Fibroblast of lung (primary cell): Measurements from ENCODE around the gene PHF8. TPM values are rescaled to one million over a fixed set of nuclear protein-coding genes. Genes with fewer than 3 reads are reported as not detected.
A peak's percentile ranks its signal among the peaks of the same experiment; 100 is the strongest.

Experiments used
- DNase-seq, 2 donors: peaks; one replicate each; pipeline versions ENCODE4 v3.0.0 to v3.0.0-alpha.2; 2010; ENCODE audit warnings: low read depth in 2 of 2
- H2AFZ ChIP-seq: 2 replicates; pipeline ENCODE4 v1.5.1; 2012; ENCODE audit warnings: low read length, control low read depth, inconsistent platforms
- H3K27ac ChIP-seq: 2 replicates; pipeline ENCODE4 v1.5.1; 2011; ENCODE audit warnings: low read length, control low read depth; ENCODE audit not compliant: insufficient read depth
- H3K27me3 ChIP-seq: 2 replicates; pipeline ENCODE4 v1.5.1; 2011; ENCODE audit warnings: mild to moderate bottlenecking, low read length; ENCODE audit not compliant: control insufficient read depth, insufficient read depth
- H3K36me3 ChIP-seq: 2 replicates; pipeline ENCODE4 v1.5.1; 2011; ENCODE audit warnings: low read length; ENCODE audit not compliant: control insufficient read depth, insufficient read depth
- H3K4me1 ChIP-seq: 2 replicates; pipeline ENCODE4 v1.5.1; 2011; ENCODE audit warnings: low read length; ENCODE audit not compliant: control insufficient read depth, insufficient read depth; ENCODE audit errors: extremely low read depth
- H3K4me2 ChIP-seq: 2 replicates; pipeline ENCODE4 v1.5.1; 2011; ENCODE audit warnings: low read length, control low read depth; ENCODE audit not compliant: insufficient read depth; ENCODE audit errors: extremely low read depth
- H3K4me3 ChIP-seq, 4 experiments: fragments of 200-600 bp in 1 of 4; sonication (generic) in 1 of 4; replicated peaks in 1 of 4; 2 replicates each; pipeline ENCODE4 v1.5.1; 2011 to 2016; ENCODE audit warnings: low read length in 4 of 4, low read depth in 3 of 4, mild to moderate bottlenecking in 3 of 4, control low read depth in 2 of 4, inconsistent platforms in 1 of 4, mixed read lengths in 1 of 4; ENCODE audit not compliant: insufficient read depth in 1 of 4; ENCODE audit errors: control extremely low read depth in 1 of 4
- H3K79me2 ChIP-seq: 2 replicates; pipeline ENCODE4 v1.5.1; 2012; ENCODE audit warnings: mild to moderate bottlenecking, low read length, inconsistent platforms; ENCODE audit not compliant: control insufficient read depth, insufficient read depth
- H3K9ac ChIP-seq: 2 replicates; pipeline ENCODE4 v1.5.1; 2011; ENCODE audit warnings: mild to moderate bottlenecking, low read length, control low read depth; ENCODE audit not compliant: insufficient read depth
- H3K9me3 ChIP-seq: 2 replicates; pipeline ENCODE4 v1.5.1; 2012; ENCODE audit warnings: low read depth, low read length; ENCODE audit not compliant: control insufficient read depth, insufficient read depth
- H4K20me1 ChIP-seq: 2 replicates; pipeline ENCODE4 v1.5.1; 2011; ENCODE audit warnings: low read length; ENCODE audit not compliant: control insufficient read depth, insufficient read depth; ENCODE audit errors: extremely low read depth
- EZH2 ChIP-seq: IDR thresholded peaks from 2 replicates; pipeline ENCODE4 v1.5.1; 2012; ENCODE audit warnings: low read length, control low read depth, mild to moderate bottlenecking; ENCODE audit errors: missing control alignments
- polyA plus RNA-seq, 2 donors: library from polyadenylated mRNA; depleted of rRNA in 1 of 2; stranded (reverse) in 1 of 2; unstranded in 1 of 2; fragments of >200 nt; gene quantifications; 2 replicates each; pipeline ENCODE4 v1.2.1, GENCODE V29; 2011 to 2012; ENCODE audit warnings: missing spikeins in 1 of 2
- total RNA-seq: library from RNA; depleted of rRNA; stranded (reverse); fragments of >200 nt; gene quantifications from 2 replicates; pipeline ENCODE4 v1.2.1, GENCODE V29; 2014
- TF ChIP-seq, protein P1 (sequence below), 2 donors: IDR thresholded peaks in 1 of 2; conservative IDR thresholded peaks in 1 of 2; 1 replicate in 1 of 2; 2 replicates in 1 of 2; pipeline ENCODE4 v1.5.1; 2011 to 2012; ENCODE audit warnings: low read length in 2 of 2, control low read depth in 1 of 2, inconsistent platforms in 1 of 2, low read depth in 1 of 2, mild to moderate bottlenecking in 1 of 2

Gene PHF8
- total and polyA plus RNA-seq, 2 donors (not counting 1 experiment from before 2014, with no cell fraction given) = 7.8 to 16.7 TPM

DNA sequence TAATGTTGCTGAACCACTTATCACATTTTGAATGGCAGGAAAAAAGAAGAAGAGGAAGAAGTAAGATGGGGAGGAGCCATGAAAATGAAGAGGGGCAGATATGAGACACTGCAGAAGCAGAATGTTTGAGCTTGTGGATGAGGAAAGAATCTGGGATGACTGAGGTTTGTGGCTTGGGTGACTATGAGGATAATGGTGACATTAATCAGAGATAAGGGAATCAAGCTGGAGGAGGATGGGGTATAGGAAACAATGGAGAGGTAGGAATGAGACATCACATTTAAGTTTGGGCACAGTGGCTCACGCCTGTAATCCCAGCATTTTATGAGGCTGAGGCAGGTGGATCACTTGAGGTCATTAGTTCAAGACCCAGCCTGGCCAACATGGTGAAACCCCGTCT lies 19.1 kb upstream of the PHF8 start:
- no peak overlapping the region for H3K9ac ChIP-seq
- no peaks in the 10 kb centered on the region for H3K79me2 ChIP-seq
- no peaks in the 10 kb centered on the region for H3K9me3 ChIP-seq
- no peak overlapping the region for H3K27ac ChIP-seq
- H3K36me3 ChIP-seq = no peaks in the 10 kb centered on the region
- DNase-seq = peak in 1 of 2 donors; percentile 29
- H2AFZ ChIP-seq = no peak overlapping the region
- no peak for TF ChIP-seq EZH2
- TF ChIP-seq, protein P1, sequence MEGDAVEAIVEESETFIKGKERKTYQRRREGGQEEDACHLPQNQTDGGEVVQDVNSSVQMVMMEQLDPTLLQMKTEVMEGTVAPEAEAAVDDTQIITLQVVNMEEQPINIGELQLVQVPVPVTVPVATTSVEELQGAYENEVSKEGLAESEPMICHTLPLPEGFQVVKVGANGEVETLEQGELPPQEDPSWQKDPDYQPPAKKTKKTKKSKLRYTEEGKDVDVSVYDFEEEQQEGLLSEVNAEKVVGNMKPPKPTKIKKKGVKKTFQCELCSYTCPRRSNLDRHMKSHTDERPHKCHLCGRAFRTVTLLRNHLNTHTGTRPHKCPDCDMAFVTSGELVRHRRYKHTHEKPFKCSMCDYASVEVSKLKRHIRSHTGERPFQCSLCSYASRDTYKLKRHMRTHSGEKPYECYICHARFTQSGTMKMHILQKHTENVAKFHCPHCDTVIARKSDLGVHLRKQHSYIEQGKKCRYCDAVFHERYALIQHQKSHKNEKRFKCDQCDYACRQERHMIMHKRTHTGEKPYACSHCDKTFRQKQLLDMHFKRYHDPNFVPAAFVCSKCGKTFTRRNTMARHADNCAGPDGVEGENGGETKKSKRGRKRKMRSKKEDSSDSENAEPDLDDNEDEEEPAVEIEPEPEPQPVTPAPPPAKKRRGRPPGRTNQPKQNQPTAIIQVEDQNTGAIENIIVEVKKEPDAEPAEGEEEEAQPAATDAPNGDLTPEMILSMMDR (conservative IDR thresholded peaks at IDR 0.05 in 1 of 2, IDR thresholded peaks at IDR 0.05 in 1 of 2; ENCODE audit: low read depth in 1 of 2, low read length in 2 of 2) = no peak
- H3K4me1 ChIP-seq = no peaks in the 10 kb centered on the region
- no peaks in the 10 kb centered on the region for H3K27me3 ChIP-seq
- no peak overlapping the region for H3K4me2 ChIP-seq
- no peak overlapping the region for H3K4me3 ChIP-seq
- no peaks in the 10 kb centered on the region for H4K20me1 ChIP-seq

DNA sequence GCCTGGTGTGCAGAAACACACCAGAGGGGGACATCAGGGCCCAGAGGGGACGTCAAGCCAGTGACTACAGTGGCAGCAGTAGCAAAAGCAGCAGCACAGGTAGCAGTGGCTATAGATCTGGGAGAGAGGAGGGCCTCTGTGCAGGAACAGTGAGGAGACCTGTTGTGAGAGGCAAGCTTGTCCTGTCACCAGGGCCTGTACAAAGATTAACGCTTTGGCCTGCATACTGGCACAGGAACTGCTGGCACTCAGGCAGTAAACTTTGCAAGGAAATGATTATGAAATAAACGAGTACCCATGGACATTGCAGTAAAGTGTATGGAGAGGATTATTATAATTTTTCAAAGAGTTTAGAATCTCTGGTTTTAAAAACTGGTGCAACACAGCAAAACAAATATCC lies 5.5 kb upstream of the PHF8 start:
- no peak overlapping the region for H3K4me3 ChIP-seq
- no peak overlapping the region for H3K9ac ChIP-seq
- TF ChIP-seq, protein P1 (conservative IDR thresholded peaks at IDR 0.05 in 1 of 2, IDR thresholded peaks at IDR 0.05 in 1 of 2; ENCODE audit: low read depth in 1 of 2, low read length in 2 of 2) = no peak
- no peak for TF ChIP-seq EZH2
- no peaks in the 10 kb centered on the region for H4K20me1 ChIP-seq
- no peaks in the 10 kb centered on the region for H3K9me3 ChIP-seq
- no peaks in the 10 kb centered on the region for H3K79me2 ChIP-seq
- no peak overlapping the region for H3K27ac ChIP-seq
- no peaks in the 10 kb centered on the region for H3K27me3 ChIP-seq
- DNase-seq = no peak
- no peak overlapping the region for H2AFZ ChIP-seq
- no peak overlapping the region for H3K4me2 ChIP-seq
- no peaks in the 10 kb centered on the region for H3K36me3 ChIP-seq
- H3K4me1 ChIP-seq = no peaks in the 10 kb centered on the region

DNA sequence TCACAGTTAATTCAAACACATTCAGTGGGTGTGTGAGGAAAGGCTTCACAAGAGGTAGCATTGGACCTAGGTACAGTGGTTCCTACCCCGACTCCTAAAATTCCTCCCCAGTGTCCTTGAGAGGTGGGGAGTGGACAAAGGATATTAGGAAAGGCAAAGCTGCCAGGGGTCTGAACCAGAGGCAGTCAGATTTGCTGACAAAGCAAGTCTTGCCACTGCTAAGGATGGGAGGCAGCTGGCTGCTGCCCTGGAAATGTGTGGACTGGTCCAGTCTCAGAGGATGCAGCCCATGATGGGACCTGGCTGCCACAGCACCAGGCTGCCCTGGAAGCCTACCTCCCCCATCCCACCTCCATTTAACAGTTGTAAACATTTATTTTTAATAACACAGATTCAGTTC lies 4.1 kb upstream of the PHF8 start:
- TF ChIP-seq EZH2 = no peak
- no peaks in the 10 kb centered on the region for H3K9me3 ChIP-seq
- no peaks in the 10 kb centered on the region for H3K79me2 ChIP-seq
- H3K9ac ChIP-seq = no peak overlapping the region
- H4K20me1 ChIP-seq = no peaks in the 10 kb centered on the region
- H3K36me3 ChIP-seq = no peaks in the 10 kb centered on the region
- H2AFZ ChIP-seq = no peak overlapping the region
- H3K4me3 ChIP-seq = no peak overlapping the region
- H3K27ac ChIP-seq = no peak overlapping the region
- DNase-seq = no peak
- no peak overlapping the region for H3K4me2 ChIP-seq
- H3K4me1 ChIP-seq = no peaks in the 10 kb centered on the region
- no peaks in the 10 kb centered on the region for H3K27me3 ChIP-seq
